Peyer's patch (tissue), 4 donors: ENCODE results near the gene IRF9. TPM values are rescaled to one million over a fixed set of nuclear protein-coding genes. Genes with fewer than 3 reads are reported as not detected.
A peak's percentile ranks its signal among the peaks of the same experiment; 100 is the strongest.

Experiments
- DNase-seq, 3 donors: peaks; one replicate each; pipeline ENCODE4 v3.0.0-alpha.2; 2017 to 2019
- H3K27ac ChIP-seq, 4 donors: fragments of 200-600 bp; sonication (generic); one replicate each; pipeline ENCODE4 v1.5.1; 2016 to 2019
- H3K27me3 ChIP-seq, 2 donors: fragments of 200-600 bp; sonication (generic); one replicate each; pipeline ENCODE4 v1.5.1; 2019
- H3K36me3 ChIP-seq, 3 donors: fragments of 200-600 bp; sonication (generic); one replicate each; pipeline ENCODE4 v1.5.1; 2016 to 2019
- H3K4me1 ChIP-seq, 4 donors: fragments of 200-600 bp; sonication (generic); one replicate each; pipeline ENCODE4 v1.5.1; 2016 to 2019
- H3K4me3 ChIP-seq, 4 donors: fragments of 200-600 bp; sonication (generic); 1 replicate in 3 of 4; 2 replicates in 1 of 4; pipeline ENCODE4 v1.5.1; 2016 to 2019; ENCODE audit warnings: mild to moderate bottlenecking in 1 of 4
- H3K9me3 ChIP-seq, 4 donors: fragments of 200-600 bp; sonication (generic); one replicate each; pipeline ENCODE4 v1.5.1; 2016 to 2019; ENCODE audit warnings: mild to moderate bottlenecking in 1 of 4
- CTCF ChIP-seq, 6 experiments: fragments of 450-650 bp in 4 of 6; fragments of 200-600 bp in 2 of 6; sonication (generic) in 1 of 6; IDR thresholded peaks; one replicate each; pipeline ENCODE4 v1.5.1; 2017 to 2019; ENCODE audit warnings: antibody characterized with exemption in 6 of 6, mild to moderate bottlenecking in 3 of 6, moderate library complexity in 1 of 6
- POLR2A ChIP-seq, 2 donors: fragments of 450-650 bp; IDR thresholded peaks; one replicate each; pipeline ENCODE4 v1.5.1; 2017; ENCODE audit warnings: antibody characterized with exemption in 2 of 2, mild to moderate bottlenecking in 2 of 2, moderate library complexity in 2 of 2
- total RNA-seq, 4 donors: library from RNA; depleted of rRNA; stranded (reverse); fragments of >200 nt; gene quantifications; one replicate each; pipeline ENCODE4 v1.1.0, GENCODE V29; 2016

The IRF9 gene
- total RNA-seq, 4 donors from 2014 or later: 64.1 to 219 (median 80.8) TPM

DNA sequence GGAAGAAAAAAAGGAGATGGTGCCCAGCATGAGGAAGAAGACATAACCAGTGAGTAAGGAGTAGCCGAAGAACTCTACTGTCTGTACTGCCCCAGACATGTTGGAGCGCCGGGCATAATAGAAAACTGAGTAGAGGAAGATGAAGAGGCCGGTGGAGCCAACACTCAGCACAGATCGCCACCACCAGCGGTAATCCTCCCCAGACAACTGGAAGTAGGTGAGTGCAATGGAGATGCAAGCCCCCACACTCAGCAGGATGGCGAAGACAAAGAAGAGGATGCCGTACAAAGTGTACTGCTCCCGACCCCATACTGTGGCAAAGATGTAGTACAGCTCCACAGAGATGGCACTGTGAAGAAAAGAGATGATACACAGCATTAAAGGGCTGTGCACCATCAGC, 28.4 kb downstream of the IRF9 start:
- Histone ChIP-seq H3K36me3 (peaks cover 0 to 35% (median 0%) of the 10 kb centered on the region in 3 donors), H3K9me3 (no peaks in the 10 kb centered on the region), H3K27ac (no peak overlapping the region), H3K4me1 (peaks cover under 1 to 22% (median 11%) of the 10 kb centered on the region in 4 donors), H3K4me3 (no peak overlapping the region), H3K27me3 (no peaks in the 10 kb centered on the region)
- DNase-seq: no peak
- TF ChIP-seq POLR2A (IDR thresholded peaks at IDR 0.05) (no peak), CTCF (IDR thresholded peaks at IDR 0.05) (no peak)

DNA sequence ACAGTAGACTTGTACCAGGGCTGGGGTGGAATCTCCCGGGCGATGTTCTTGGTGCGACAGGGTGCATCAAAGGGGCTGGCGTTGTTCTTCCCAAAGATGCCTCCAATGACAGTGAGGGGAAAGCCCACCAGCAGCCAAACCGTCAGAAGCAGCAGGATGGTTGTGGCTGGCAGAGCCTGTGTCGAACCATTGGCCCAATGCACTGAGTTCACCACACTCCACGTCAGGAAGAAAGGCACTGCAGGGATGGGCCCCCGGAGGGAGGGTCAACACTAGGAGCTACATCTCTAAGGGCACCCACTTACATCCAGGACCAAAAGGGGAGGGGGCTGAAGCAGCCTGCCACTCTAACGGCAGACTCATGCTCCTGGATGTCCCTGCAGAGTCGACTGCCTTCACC, 29.4 kb downstream of the IRF9 start:
- H3K27ac ChIP-seq: no peak overlapping the region
- no peaks in the 10 kb centered on the region for H3K27me3 ChIP-seq
- no peak overlapping the region for H3K4me3 ChIP-seq
- H3K9me3 ChIP-seq: no peaks in the 10 kb centered on the region
- no peak for DNase-seq
- peaks cover 0 to 27% (median 0%) of the 10 kb centered on the region in 3 donors for H3K36me3 ChIP-seq
- peaks cover 2 to 28% (median 14%) of the 10 kb centered on the region in 4 donors for H3K4me1 ChIP-seq
- TF ChIP-seq CTCF (IDR thresholded peaks at IDR 0.05): no peak
- no peak for TF ChIP-seq POLR2A (IDR thresholded peaks at IDR 0.05)

GRCh38 chr14:24192933-24193332, 31.9 kb downstream of the IRF9 start:
- H3K27ac ChIP-seq: no peak overlapping the region
- no peak for DNase-seq
- no peaks in the 10 kb centered on the region for H3K27me3 ChIP-seq
- no peak for TF ChIP-seq POLR2A (IDR thresholded peaks at IDR 0.05)
- no peak for TF ChIP-seq CTCF (IDR thresholded peaks at IDR 0.05)
- H3K9me3 ChIP-seq: no peaks in the 10 kb centered on the region
- H3K36me3 ChIP-seq: peaks cover 0 to 18% (median 0%) of the 10 kb centered on the region in 3 donors
- peaks cover 2 to 38% (median 13%) of the 10 kb centered on the region in 4 donors for H3K4me1 ChIP-seq
- no peak overlapping the region for H3K4me3 ChIP-seq

DNA sequence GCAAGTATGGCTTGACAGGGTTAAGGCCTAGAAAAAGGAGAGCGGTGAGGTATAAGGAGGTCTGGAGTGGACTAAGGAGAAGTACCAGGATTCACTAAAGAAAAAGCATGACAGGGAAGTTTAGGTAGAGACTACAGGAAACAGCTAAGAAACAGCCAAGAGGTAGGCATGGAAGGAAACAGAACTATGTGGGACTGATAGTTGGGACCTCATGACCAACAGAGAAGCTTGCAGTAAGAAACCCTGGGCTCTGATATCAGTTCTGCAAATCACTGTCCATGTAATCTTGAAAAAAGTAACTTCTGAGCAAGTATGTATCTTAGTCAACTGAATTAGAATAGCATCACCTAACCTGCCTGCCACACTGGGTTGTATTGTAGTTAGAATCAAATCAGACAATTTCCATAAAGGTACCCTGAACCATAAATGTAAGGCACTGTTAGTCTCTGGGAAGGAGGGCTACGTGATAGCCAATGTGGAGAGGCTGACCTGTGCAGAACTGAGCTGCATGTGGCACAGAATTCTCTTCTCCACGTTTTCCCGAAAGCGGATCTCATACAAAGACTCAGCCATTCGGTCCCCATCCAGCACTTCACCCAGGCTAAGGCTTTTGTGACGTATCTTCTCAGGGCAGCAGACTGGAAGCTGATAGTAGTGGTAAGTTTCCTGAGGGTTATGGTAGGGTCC, 33.3 kb downstream of the IRF9 start:
- H3K27ac ChIP-seq: peak overlapping the region; percentile 96 to 99 (median 96)
- no peaks in the 10 kb centered on the region for H3K9me3 ChIP-seq
- H3K4me1 ChIP-seq: peaks cover 2 to 38% (median 9%) of the 10 kb centered on the region in 4 donors
- H3K27me3 ChIP-seq: no peaks in the 10 kb centered on the region
- DNase-seq: no peak
- H3K4me3 ChIP-seq: peak overlapping the region; percentile 79 to 98 (median 88)
- H3K36me3 ChIP-seq: peaks cover 0 to 18% (median 0%) of the 10 kb centered on the region in 3 donors
- no peak for TF ChIP-seq POLR2A (IDR thresholded peaks at IDR 0.05)
- no peak for TF ChIP-seq CTCF (IDR thresholded peaks at IDR 0.05)

GRCh38 chr14:24194873-24195185, 33.8 kb downstream of the IRF9 start:
- Histone ChIP-seq H3K27ac (peak overlapping the region; percentile 96 to 99 (median 96)), H3K4me1 (peaks cover 2 to 38% (median 9%) of the 10 kb centered on the region in 4 donors), H3K9me3 (no peaks in the 10 kb centered on the region), H3K36me3 (peaks cover 0 to 18% (median 0%) of the 10 kb centered on the region in 3 donors), H3K4me3 (peak overlapping the region; percentile 79 to 98 (median 88)), H3K27me3 (no peaks in the 10 kb centered on the region)
- DNase-seq: no peak
- TF ChIP-seq POLR2A (IDR thresholded peaks at IDR 0.05): no peak
- no peak for TF ChIP-seq CTCF (IDR thresholded peaks at IDR 0.05)
